ENCODE data around the gene OAF. TPM values are rescaled to one million over a fixed set of nuclear protein-coding genes. Genes with fewer than 3 reads are reported as not detected.

Gene OAF
- total RNA-seq, 1 experiment from 2014 or later = 32.3 TPM

DNA sequence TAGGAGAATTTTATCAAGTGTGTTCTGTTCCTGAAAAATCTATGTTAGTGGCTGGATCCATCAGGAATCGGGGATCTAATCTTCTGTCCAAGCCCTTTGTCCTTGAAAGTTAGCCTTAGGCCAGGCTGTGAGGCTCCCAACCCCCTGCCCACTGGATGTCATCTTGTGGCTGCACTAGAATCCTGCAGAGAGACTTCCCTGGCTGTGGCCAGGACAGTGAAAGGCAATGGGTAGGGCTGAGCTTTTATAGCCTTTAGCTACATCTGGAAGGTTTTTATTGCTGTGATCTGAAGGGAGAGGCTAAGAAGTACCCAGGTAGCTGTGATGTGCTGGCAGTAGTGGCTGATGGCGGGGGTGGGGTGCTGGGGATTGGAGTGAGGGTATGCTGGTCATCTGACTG lies 2.1 kb downstream of the OAF start:
- DNase-seq (ENCODE audit: low read depth, low spot score) (no peak), ATAC-seq (no peak)
- intact Hi-C loops (cut with micrococcal nuclease) = loop anchor here (5.0 kb wide), 1 partner anchor 501 kb away; no protein-coding TSS in a partner anchor
- RAD21 ChIA-PET (ENCODE audit: low non-redundant PET in 1 of 2, low total read pairs in 2 of 2, uncharacterized antibody in 2 of 2, unreplicated experiment in 2 of 2) = no interaction called here
- CTCF ChIA-PET = interaction anchor here (1.6 kb wide), 1 partner anchor 13 kb away, joined by 3 read pairs; no protein-coding TSS in a partner anchor
- no peak overlapping the region for H2AFZ ChIP-seq (ENCODE audit: low read depth, low read length, poor library complexity, severe bottlenecking)
- H3K4me2 ChIP-seq (ENCODE audit: low read length) = peak overlapping the region; percentile 51
- H3K9ac ChIP-seq (ENCODE audit: low read length) = no peak overlapping the region
- BruUV-seq (replicated peaks) = no TSS peak
- no peaks in the 10 kb centered on the region for H3K36me3 ChIP-seq (ENCODE audit: control insufficient read depth in 1 of 2, insufficient read depth in 2 of 2, low read length in 2 of 2)
- no peaks in the 10 kb centered on the region for H3K9me2 ChIP-seq (ENCODE audit: insufficient read depth)
- peaks cover 6% of the 10 kb centered on the region; the same call in 1 of the 2 replicates for H3K79me2 ChIP-seq (ENCODE audit: insufficient read depth, low read length)
- no peaks in the 10 kb centered on the region for H3K9me3 ChIP-seq (ENCODE audit: control insufficient read depth in 1 of 2, insufficient read depth in 1 of 2, low read depth in 1 of 2, low read length in 2 of 2)
- no peak overlapping the region for H3K4me3 ChIP-seq (replicated peaks in 1 of 2; ENCODE audit: low read depth in 1 of 2, low read length in 2 of 2)
- no peaks in the 10 kb centered on the region for H3K27me3 ChIP-seq (ENCODE audit: insufficient read depth, low read length)
- peaks cover 23 to 52% of the 10 kb centered on the region in 2 experiments for H3K4me1 ChIP-seq (ENCODE audit: control insufficient read depth in 1 of 2, insufficient read depth in 2 of 2, low read length in 2 of 2)
- no peaks in the 10 kb centered on the region for H4K20me1 ChIP-seq (ENCODE audit: insufficient read depth)
- H3K27ac ChIP-seq (ENCODE audit: low read depth, low read length) = no peak overlapping the region
- TF ChIP-seq EGR1 (IDR thresholded peaks at IDR 0.05; ENCODE audit: low read depth) (no peak), SIN3A (IDR thresholded peaks at IDR 0.05; ENCODE audit: low read depth) (no peak), EZH2 (IDR thresholded peaks at IDR 0.05) (no peak), YY1 (IDR thresholded peaks at IDR 0.05; ENCODE audit: extremely low read depth, insufficient replicate concordance, low read depth, low read length) (no peak), RAD21 (IDR thresholded peaks at IDR 0.05; ENCODE audit: low read depth) (no peak), ZFX (IDR thresholded peaks at IDR 0.05) (no peak)
- POLR2A ChIA-PET = no interaction called here

DNA sequence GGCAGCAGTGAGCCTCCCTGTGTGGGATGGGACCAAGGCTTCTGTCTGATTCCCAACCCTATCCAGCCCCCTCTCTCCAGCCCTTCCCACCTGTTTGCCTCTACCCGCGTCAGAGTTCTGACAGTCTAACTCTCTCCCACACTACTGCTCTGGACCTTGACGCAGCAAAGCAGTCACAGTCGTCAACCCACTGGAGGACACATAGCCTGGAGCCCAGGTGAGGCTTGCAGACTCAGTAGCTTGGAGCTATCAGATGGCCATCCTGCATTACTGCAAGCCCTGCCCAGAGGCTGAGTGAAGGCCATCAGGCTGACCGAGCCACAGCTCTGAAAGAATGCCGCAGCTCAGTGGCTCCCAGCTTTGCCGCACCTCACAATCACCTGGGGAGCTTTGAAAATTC lies 3.7 kb downstream of the OAF start:
- RAD21 ChIA-PET (ENCODE audit: low non-redundant PET in 1 of 2, low total read pairs in 2 of 2, uncharacterized antibody in 2 of 2, unreplicated experiment in 2 of 2) = interaction anchor here in 1 of 2 experiments (0.7 kb wide), 1 partner anchor 588 kb away, joined by 5 read pairs; no protein-coding TSS in a partner anchor
- ATAC-seq = no peak
- Histone ChIP-seq H3K9me3 (ENCODE audit: control insufficient read depth in 1 of 2, insufficient read depth in 1 of 2, low read depth in 1 of 2, low read length in 2 of 2) (no peaks in the 10 kb centered on the region), H3K27me3 (ENCODE audit: insufficient read depth, low read length) (no peaks in the 10 kb centered on the region), H4K20me1 (ENCODE audit: insufficient read depth) (no peaks in the 10 kb centered on the region), H3K4me3 (replicated peaks in 1 of 2; ENCODE audit: low read depth in 1 of 2, low read length in 2 of 2) (no peak overlapping the region), H2AFZ (ENCODE audit: low read depth, low read length, poor library complexity, severe bottlenecking) (no peak overlapping the region), H3K27ac (ENCODE audit: low read depth, low read length) (no peak overlapping the region), H3K79me2 (ENCODE audit: insufficient read depth, low read length) (peaks cover 6% of the 10 kb centered on the region; the same call in 1 of the 2 replicates), H3K4me1 (ENCODE audit: control insufficient read depth in 1 of 2, insufficient read depth in 2 of 2, low read length in 2 of 2) (peaks cover 19 to 36% of the 10 kb centered on the region in 2 experiments; a peak in 3 of 4 replicates), H3K9ac (ENCODE audit: low read length) (no peak overlapping the region), H3K4me2 (ENCODE audit: low read length) (no peak overlapping the region), H3K36me3 (ENCODE audit: control insufficient read depth in 1 of 2, insufficient read depth in 2 of 2, low read length in 2 of 2) (no peaks in the 10 kb centered on the region), H3K9me2 (ENCODE audit: insufficient read depth) (no peaks in the 10 kb centered on the region)
- no peak for DNase-seq (ENCODE audit: low read depth, low spot score)
- POLR2A ChIA-PET = no interaction called here
- CTCF ChIA-PET = no interaction called here
- BruUV-seq (replicated peaks) = no TSS peak
- intact Hi-C loops (cut with micrococcal nuclease) = loop anchor here (5.0 kb wide), 1 partner anchor 502 kb away; no protein-coding TSS in a partner anchor
- no peak for TF ChIP-seq POLR2AphosphoS5 (IDR thresholded peaks at IDR 0.05; ENCODE audit: low read depth, low read length)
- TF ChIP-seq EGR1 (IDR thresholded peaks at IDR 0.05; ENCODE audit: low read depth) = no peak
- TF ChIP-seq, protein P1, sequence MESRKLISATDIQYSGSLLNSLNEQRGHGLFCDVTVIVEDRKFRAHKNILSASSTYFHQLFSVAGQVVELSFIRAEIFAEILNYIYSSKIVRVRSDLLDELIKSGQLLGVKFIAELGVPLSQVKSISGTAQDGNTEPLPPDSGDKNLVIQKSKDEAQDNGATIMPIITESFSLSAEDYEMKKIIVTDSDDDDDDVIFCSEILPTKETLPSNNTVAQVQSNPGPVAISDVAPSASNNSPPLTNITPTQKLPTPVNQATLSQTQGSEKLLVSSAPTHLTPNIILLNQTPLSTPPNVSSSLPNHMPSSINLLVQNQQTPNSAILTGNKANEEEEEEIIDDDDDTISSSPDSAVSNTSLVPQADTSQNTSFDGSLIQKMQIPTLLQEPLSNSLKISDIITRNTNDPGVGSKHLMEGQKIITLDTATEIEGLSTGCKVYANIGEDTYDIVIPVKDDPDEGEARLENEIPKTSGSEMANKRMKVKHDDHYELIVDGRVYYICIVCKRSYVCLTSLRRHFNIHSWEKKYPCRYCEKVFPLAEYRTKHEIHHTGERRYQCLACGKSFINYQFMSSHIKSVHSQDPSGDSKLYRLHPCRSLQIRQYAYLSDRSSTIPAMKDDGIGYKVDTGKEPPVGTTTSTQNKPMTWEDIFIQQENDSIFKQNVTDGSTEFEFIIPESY (IDR thresholded peaks at IDR 0.05; ENCODE audit: extremely low read depth, insufficient replicate concordance, low read length) = no peak
- TF ChIP-seq CBX3 (IDR thresholded peaks at IDR 0.05; ENCODE audit: low read depth) = no peak
- TF ChIP-seq, protein P2, sequence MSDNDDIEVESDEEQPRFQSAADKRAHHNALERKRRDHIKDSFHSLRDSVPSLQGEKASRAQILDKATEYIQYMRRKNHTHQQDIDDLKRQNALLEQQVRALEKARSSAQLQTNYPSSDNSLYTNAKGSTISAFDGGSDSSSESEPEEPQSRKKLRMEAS (IDR thresholded peaks at IDR 0.05) = no peak
- TF ChIP-seq TCF7L2 (IDR thresholded peaks at IDR 0.05; ENCODE audit: borderline replicate concordance, extremely low read depth, insufficient read depth, insufficient read length) = no peak
- TF ChIP-seq EZH2 (IDR thresholded peaks at IDR 0.05) = no peak
- TF ChIP-seq, protein P3, sequence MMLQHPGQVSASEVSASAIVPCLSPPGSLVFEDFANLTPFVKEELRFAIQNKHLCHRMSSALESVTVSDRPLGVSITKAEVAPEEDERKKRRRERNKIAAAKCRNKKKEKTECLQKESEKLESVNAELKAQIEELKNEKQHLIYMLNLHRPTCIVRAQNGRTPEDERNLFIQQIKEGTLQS (IDR thresholded peaks at IDR 0.05) = no peak
- TF ChIP-seq ZFX (IDR thresholded peaks at IDR 0.05) = no peak
- TF ChIP-seq FOSL1 (IDR thresholded peaks at IDR 0.05; ENCODE audit: low read depth) = no peak

All from HCT116 (cell line).